GM12878 (cell line): ENCODE measurements around the gene ISY1. TPM values are rescaled to one million over a fixed set of nuclear protein-coding genes. Genes with fewer than 3 reads are reported as not detected.

ENCODE experiments used
- ATF3 ChIP-seq: IDR thresholded peaks from 2 replicates; pipeline ENCODE4 v1.6.1; 2011; ENCODE audit warnings: low read depth, mild to moderate bottlenecking, low read length, moderate library complexity, borderline replicate concordance; ENCODE audit errors: extremely low read depth
- BACH1 ChIP-seq: fragments of 450-650 bp; IDR thresholded peaks from 2 replicates; pipeline ENCODE4 v1.6.1; 2017; ENCODE audit warnings: mild to moderate bottlenecking, borderline replicate concordance
- ETV6 ChIP-seq, 2 experiments: fragments of 450-650 bp in 1 of 2; IDR thresholded peaks in 1 of 2; conservative IDR thresholded peaks in 1 of 2; 2 replicates each; pipeline ENCODE4 v1.6.1; 2014; ENCODE audit warnings: antibody characterized with exemption in 1 of 2, borderline replicate concordance in 1 of 2, low read depth in 1 of 2, mild to moderate bottlenecking in 1 of 2, moderate library complexity in 1 of 2
- IRF5 ChIP-seq: fragments of 450-650 bp; IDR thresholded peaks from 2 replicates; pipeline ENCODE4 v1.6.1; 2017; ENCODE audit warnings: borderline replicate concordance
- MEF2A ChIP-seq: IDR thresholded peaks from 2 replicates; pipeline ENCODE4 v1.6.1; 2011; ENCODE audit warnings: low read depth, mild to moderate bottlenecking, low read length, moderate library complexity; ENCODE audit not compliant: insufficient read depth
- NFIC ChIP-seq: IDR thresholded peaks from 2 replicates; pipeline ENCODE4 v1.6.1; 2012; ENCODE audit warnings: low read depth, mild to moderate bottlenecking, inconsistent platforms, low read length, moderate library complexity
- PKNOX1 ChIP-seq: fragments of 450-650 bp; IDR thresholded peaks from 2 replicates; pipeline ENCODE4 v1.6.1; 2016; ENCODE audit warnings: mild to moderate bottlenecking
- RAD51 ChIP-seq: fragments of 450-650 bp; IDR thresholded peaks from 2 replicates; pipeline ENCODE4 v1.6.1; 2016; ENCODE audit warnings: moderate library complexity, mild to moderate bottlenecking, inconsistent platforms
- SIX5 ChIP-seq: IDR thresholded peaks from 2 replicates; pipeline ENCODE4 v1.6.1; 2011; ENCODE audit warnings: mild to moderate bottlenecking, low read depth, low read length, moderate library complexity; ENCODE audit not compliant: severe bottlenecking
- SMAD1 ChIP-seq: fragments of 450-650 bp; IDR thresholded peaks from 2 replicates; pipeline ENCODE4 v1.6.1; 2018; ENCODE audit warnings: mild to moderate bottlenecking, low read depth; ENCODE audit not compliant: partially characterized antibody
- STAT1 ChIP-seq: fragments of 450-650 bp; conservative IDR thresholded peaks from 2 replicates; pipeline ENCODE4 v1.6.1; 2014; ENCODE audit warnings: antibody characterized with exemption, mild to moderate bottlenecking
- TARDBP ChIP-seq: IDR thresholded peaks from 2 replicates; pipeline ENCODE4 v1.6.1; 2016; ENCODE audit warnings: borderline replicate concordance
- TCF12 ChIP-seq: IDR thresholded peaks from 2 replicates; pipeline ENCODE4 v1.6.1; 2011; ENCODE audit warnings: low read depth, mild to moderate bottlenecking, low read length
- TCF3 ChIP-seq: IDR thresholded peaks from 2 replicates; pipeline ENCODE4 v1.6.1; 2012; ENCODE audit warnings: low read depth, mild to moderate bottlenecking, low read length, borderline replicate concordance; ENCODE audit not compliant: insufficient read depth
- YY1 ChIP-seq: IDR thresholded peaks from 2 replicates; pipeline ENCODE4 v1.6.1; 2011; ENCODE audit warnings: low read depth, mild to moderate bottlenecking, low read length
- polyA plus RNA-seq, 11 experiments: library from polyadenylated mRNA; depleted of rRNA in 4 of 11; unstranded in 6 of 11; stranded (reverse) in 5 of 11; fragments of >200 nt; fragmentation: Nextera tagmentation in 4 of 11; fragmentation: Illumina TruSeq in 1 of 11; extraction: Ambion mirVana in 4 of 11; extraction: Trizol in 1 of 11; gene quantifications; 1 replicate in 1 of 11; 2 replicates in 10 of 11; pipeline versions ENCODE4 v1.2.1 to v1.2.3, GENCODE V29; 2011 to 2016; ENCODE audit warnings: inconsistent platforms in 2 of 11, missing spikeins in 2 of 11, low read depth in 1 of 11
- total RNA-seq, 4 experiments: library from RNA; depleted of rRNA in 3 of 4; stranded (reverse); fragments of >200 nt in 3 of 4; fragmentation: Illumina TruSeq in 1 of 4; extraction: Trizol in 1 of 4; gene quantifications; 2 replicates each; pipeline versions ENCODE4 v1.2.1 to v1.2.3, GENCODE V29; 2013 to 2021
- TF ChIP-seq, protein P1 (sequence below): fragments of 450-650 bp; IDR thresholded peaks from 2 replicates; pipeline ENCODE4 v1.6.1; 2017; ENCODE audit warnings: antibody characterized with exemption, mild to moderate bottlenecking, moderate library complexity
- TF ChIP-seq, protein P2 (sequence below): fragments of 450-650 bp; IDR thresholded peaks from 2 replicates; pipeline ENCODE4 v1.6.1; 2018; ENCODE audit warnings: borderline replicate concordance, mild to moderate bottlenecking; ENCODE audit not compliant: partially characterized antibody
- TF ChIP-seq, protein P3 (sequence below): IDR thresholded peaks from 2 replicates; pipeline ENCODE4 v1.6.1; 2012; ENCODE audit warnings: low read depth, low read length, improper control_type of control experiment

Gene ISY1
- total and polyA plus RNA-seq, 10 of the 15 experiments (the other 5 are each of a cell fraction or from before 2014, with no cell fraction given): 28.3 to 72.2 (median 44.7) TPM

GRCh38 chr3:129120254-129121004, 40.4 kb downstream of the ISY1 start (continued):
- TF ChIP-seq SIX5: peak; percentile 25
- no peak for TF ChIP-seq ATF3
- no peak for TF ChIP-seq TARDBP
- peak in 1 of 2 experiments; percentile 92; a peak in 2 of 4 replicates for TF ChIP-seq ETV6 (conservative IDR thresholded peaks at IDR 0.05 in 1 of 2, IDR thresholded peaks at IDR 0.05 in 1 of 2; ENCODE audit: borderline replicate concordance in 1 of 2, low read depth in 1 of 2)
- no peak for TF ChIP-seq RAD51
- peak; percentile 70 for TF ChIP-seq YY1
- peak; percentile 10; the same call in 1 of the 2 replicates for TF ChIP-seq TCF3
- TF ChIP-seq NFIC: peak; percentile 78; the same call in 1 of the 2 replicates
- TF ChIP-seq MEF2A: peak; percentile 74; the same call in 1 of the 2 replicates
- TF ChIP-seq PKNOX1: 0 out of 2 replicates have a peak, but pooled peaks have one; percentile 6
- TF ChIP-seq BACH1: peak; percentile 29; the same call in 1 of the 2 replicates
- TF ChIP-seq SMAD1: no peak
- TF ChIP-seq, protein P1, sequence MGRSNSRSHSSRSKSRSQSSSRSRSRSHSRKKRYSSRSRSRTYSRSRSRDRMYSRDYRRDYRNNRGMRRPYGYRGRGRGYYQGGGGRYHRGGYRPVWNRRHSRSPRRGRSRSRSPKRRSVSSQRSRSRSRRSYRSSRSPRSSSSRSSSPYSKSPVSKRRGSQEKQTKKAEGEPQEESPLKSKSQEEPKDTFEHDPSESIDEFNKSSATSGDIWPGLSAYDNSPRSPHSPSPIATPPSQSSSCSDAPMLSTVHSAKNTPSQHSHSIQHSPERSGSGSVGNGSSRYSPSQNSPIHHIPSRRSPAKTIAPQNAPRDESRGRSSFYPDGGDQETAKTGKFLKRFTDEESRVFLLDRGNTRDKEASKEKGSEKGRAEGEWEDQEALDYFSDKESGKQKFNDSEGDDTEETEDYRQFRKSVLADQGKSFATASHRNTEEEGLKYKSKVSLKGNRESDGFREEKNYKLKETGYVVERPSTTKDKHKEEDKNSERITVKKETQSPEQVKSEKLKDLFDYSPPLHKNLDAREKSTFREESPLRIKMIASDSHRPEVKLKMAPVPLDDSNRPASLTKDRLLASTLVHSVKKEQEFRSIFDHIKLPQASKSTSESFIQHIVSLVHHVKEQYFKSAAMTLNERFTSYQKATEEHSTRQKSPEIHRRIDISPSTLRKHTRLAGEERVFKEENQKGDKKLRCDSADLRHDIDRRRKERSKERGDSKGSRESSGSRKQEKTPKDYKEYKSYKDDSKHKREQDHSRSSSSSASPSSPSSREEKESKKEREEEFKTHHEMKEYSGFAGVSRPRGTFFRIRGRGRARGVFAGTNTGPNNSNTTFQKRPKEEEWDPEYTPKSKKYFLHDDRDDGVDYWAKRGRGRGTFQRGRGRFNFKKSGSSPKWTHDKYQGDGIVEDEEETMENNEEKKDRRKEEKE: no peak; the same call in 1 of the 2 replicates
- TF ChIP-seq STAT1: no peak
- peak; percentile 71 for TF ChIP-seq TCF12
- TF ChIP-seq, protein P2, sequence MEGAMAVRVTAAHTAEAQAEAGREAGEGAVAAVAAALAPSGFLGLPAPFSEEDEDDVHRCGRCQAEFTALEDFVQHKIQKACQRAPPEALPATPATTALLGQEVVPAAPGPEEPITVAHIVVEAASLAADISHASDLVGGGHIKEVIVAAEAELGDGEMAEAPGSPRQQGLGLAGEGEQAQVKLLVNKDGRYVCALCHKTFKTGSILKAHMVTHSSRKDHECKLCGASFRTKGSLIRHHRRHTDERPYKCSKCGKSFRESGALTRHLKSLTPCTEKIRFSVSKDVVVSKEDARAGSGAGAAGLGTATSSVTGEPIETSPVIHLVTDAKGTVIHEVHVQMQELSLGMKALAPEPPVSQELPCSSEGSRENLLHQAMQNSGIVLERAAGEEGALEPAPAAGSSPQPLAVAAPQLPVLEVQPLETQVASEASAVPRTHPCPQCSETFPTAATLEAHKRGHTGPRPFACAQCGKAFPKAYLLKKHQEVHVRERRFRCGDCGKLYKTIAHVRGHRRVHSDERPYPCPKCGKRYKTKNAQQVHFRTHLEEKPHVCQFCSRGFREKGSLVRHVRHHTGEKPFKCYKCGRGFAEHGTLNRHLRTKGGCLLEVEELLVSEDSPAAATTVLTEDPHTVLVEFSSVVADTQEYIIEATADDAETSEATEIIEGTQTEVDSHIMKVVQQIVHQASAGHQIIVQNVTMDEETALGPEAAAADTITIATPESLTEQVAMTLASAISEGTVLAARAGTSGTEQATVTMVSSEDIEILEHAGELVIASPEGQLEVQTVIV: no peak
- TF ChIP-seq, protein P3, sequence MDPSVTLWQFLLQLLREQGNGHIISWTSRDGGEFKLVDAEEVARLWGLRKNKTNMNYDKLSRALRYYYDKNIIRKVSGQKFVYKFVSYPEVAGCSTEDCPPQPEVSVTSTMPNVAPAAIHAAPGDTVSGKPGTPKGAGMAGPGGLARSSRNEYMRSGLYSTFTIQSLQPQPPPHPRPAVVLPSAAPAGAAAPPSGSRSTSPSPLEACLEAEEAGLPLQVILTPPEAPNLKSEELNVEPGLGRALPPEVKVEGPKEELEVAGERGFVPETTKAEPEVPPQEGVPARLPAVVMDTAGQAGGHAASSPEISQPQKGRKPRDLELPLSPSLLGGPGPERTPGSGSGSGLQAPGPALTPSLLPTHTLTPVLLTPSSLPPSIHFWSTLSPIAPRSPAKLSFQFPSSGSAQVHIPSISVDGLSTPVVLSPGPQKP: peak; percentile 75; the same call in 1 of the 2 replicates
- TF ChIP-seq IRF5: no peak
